ENCODE measurements around the gene CEBPG.

DNA sequence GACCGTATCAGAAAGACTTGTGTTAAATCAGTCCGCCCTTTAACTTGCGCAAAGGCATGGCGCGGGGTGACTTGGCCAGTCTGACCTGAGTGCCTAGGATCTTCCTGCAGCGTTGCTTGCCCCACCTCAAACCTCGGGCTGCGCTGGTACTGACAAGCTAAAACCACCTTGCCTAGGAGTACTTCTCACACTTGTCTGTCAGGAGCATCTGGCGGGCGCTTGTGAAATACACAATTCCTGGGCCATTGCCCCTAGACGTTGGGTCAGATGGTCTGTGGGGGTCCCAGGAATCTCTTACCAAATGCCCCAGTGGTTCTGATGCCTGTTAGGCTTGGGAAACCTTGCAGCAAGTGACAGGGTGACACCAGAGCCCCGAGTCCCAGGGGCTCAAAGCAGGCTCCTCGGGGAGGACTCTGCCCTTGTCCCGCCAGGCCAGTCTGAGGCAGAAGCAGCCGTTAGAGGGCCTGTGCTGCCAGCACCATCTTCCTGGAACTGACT is 12.9 kb downstream of the CEBPG start:
- no peak for TF ChIP-seq EZH2 (IDR thresholded peaks at IDR 0.05; ENCODE audit: borderline replicate concordance, insufficient read depth, low read depth, low read length, poor library complexity, severe bottlenecking)
- TF ChIP-seq, protein P1, sequence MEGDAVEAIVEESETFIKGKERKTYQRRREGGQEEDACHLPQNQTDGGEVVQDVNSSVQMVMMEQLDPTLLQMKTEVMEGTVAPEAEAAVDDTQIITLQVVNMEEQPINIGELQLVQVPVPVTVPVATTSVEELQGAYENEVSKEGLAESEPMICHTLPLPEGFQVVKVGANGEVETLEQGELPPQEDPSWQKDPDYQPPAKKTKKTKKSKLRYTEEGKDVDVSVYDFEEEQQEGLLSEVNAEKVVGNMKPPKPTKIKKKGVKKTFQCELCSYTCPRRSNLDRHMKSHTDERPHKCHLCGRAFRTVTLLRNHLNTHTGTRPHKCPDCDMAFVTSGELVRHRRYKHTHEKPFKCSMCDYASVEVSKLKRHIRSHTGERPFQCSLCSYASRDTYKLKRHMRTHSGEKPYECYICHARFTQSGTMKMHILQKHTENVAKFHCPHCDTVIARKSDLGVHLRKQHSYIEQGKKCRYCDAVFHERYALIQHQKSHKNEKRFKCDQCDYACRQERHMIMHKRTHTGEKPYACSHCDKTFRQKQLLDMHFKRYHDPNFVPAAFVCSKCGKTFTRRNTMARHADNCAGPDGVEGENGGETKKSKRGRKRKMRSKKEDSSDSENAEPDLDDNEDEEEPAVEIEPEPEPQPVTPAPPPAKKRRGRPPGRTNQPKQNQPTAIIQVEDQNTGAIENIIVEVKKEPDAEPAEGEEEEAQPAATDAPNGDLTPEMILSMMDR (IDR thresholded peaks at IDR 0.05): no peak

All from B cell (primary cell).